Smooth muscle cell (in vitro differentiated cells): ENCODE results near the gene PRXL2B. TPM values are rescaled to one million over a fixed set of nuclear protein-coding genes. Genes with fewer than 3 reads are reported as not detected.

ENCODE experiments used
- DNase-seq: peaks from one replicate; lab custom pipeline; 2025; ENCODE audit not compliant: unreplicated experiment; lab: John Stamatoyannopoulos, UW
- H2AFZ ChIP-seq: fragments of 200-600 bp; sonication (generic); 2 replicates; pipeline ENCODE4 v1.6.0; 2016; ENCODE audit warnings: antibody characterized with exemption, low read depth, mild to moderate bottlenecking
- H3F3A ChIP-seq: fragments of 200-600 bp; sonication (generic); 2 replicates; pipeline ENCODE4 v1.6.0; 2017; ENCODE audit warnings: antibody characterized with exemption, low read depth
- H3K27ac ChIP-seq: fragments of 200-600 bp; sonication (generic); 2 replicates; pipeline ENCODE4 v1.5.1; 2016; ENCODE audit warnings: low read depth, mild to moderate bottlenecking
- H3K27me3 ChIP-seq: fragments of 200-600 bp; sonication (generic); 2 replicates; pipeline ENCODE4 v1.6.1; 2016; ENCODE audit warnings: low read depth, mild to moderate bottlenecking
- H3K36me3 ChIP-seq: fragments of 200-600 bp; sonication (generic); 2 replicates; pipeline ENCODE4 v1.5.1; 2016; ENCODE audit warnings: low read depth
- H3K4me1 ChIP-seq: fragments of 200-600 bp; sonication (generic); 2 replicates; pipeline ENCODE4 v1.5.1; 2016; ENCODE audit warnings: low read depth
- H3K4me2 ChIP-seq: fragments of 200-600 bp; sonication (generic); 2 replicates; pipeline ENCODE4 v1.6.0; 2016; ENCODE audit warnings: mild to moderate bottlenecking
- H3K4me3 ChIP-seq: fragments of 200-600 bp; sonication (generic); 2 replicates; pipeline ENCODE4 v1.5.1; 2016; ENCODE audit warnings: mild to moderate bottlenecking
- H3K79me2 ChIP-seq: fragments of 200-600 bp; sonication (generic); 2 replicates; pipeline ENCODE4 v1.6.0; 2016; ENCODE audit warnings: low read depth, mild to moderate bottlenecking
- H3K9ac ChIP-seq: fragments of 200-600 bp; sonication (generic); 2 replicates; pipeline ENCODE4 v1.6.0; 2016; ENCODE audit warnings: low read depth
- H3K9me3 ChIP-seq: fragments of 200-600 bp; sonication (generic); replicated peaks from 2 replicates; pipeline ENCODE4 v1.5.1; 2016; ENCODE audit warnings: low read depth
- H4K20me1 ChIP-seq: fragments of 200-600 bp; sonication (generic); 2 replicates; pipeline ENCODE4 v1.6.0; 2016; ENCODE audit warnings: low read depth
- WGBS: methylation state at CpG from one replicate; pipeline ENCODE4 v1.1.7; 2016; ENCODE audit warnings: low lambda C conversion rate; 5-methylcytosine and 5-hydroxymethylcytosine counted together
- polyA plus RNA-seq: library from polyadenylated mRNA; unstranded; fragments of >200 nt; fragmentation: Nextera tagmentation; extraction: Ambion mirVana; gene quantifications from 2 replicates; pipeline ENCODE4 v1.2.1, GENCODE V29; 2016
- total RNA-seq: library from RNA; depleted of rRNA; stranded (reverse); fragments of >200 nt; gene quantifications from 2 replicates; pipeline ENCODE4 v1.2.3, GENCODE V29; 2014
- TF ChIP-seq, protein P1 (sequence below): fragments of 200-600 bp; sonication (generic); IDR thresholded peaks from 2 replicates; pipeline ENCODE4 v1.5.1; 2017; ENCODE audit warnings: borderline replicate concordance, mild to moderate bottlenecking, antibody characterized with exemption; ENCODE audit not compliant: insufficient read depth, poor library complexity, severe bottlenecking

PRXL2B gene
- total and polyA plus RNA-seq, 2 experiments from 2014 or later, result 18.4 to 27.4 TPM

DNA sequence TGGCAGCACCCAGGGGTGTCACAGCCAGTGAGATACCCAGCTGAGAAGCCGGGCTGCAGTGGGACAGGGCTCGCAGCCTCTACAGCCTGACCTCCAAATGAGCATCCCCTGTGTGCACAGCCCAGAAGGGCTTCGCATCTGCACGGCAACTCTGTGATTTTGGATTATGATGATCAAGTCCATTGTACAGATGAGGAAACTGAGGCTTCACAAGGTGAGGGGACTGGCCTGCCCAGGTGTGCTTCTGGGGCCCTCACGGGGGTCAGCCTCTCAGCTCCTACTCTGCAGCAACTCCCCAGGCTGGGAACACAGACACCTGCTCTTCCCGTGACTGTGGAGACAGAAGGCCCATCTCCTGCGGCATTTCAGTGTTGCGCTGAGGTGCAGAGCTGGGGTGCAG, 47.7 kb upstream of the PRXL2B start:
- H3K27ac ChIP-seq, result no peak overlapping the region
- 95% methylated on average over 8 of the region's 8 CpGs for WGBS
- TF ChIP-seq, protein P1, sequence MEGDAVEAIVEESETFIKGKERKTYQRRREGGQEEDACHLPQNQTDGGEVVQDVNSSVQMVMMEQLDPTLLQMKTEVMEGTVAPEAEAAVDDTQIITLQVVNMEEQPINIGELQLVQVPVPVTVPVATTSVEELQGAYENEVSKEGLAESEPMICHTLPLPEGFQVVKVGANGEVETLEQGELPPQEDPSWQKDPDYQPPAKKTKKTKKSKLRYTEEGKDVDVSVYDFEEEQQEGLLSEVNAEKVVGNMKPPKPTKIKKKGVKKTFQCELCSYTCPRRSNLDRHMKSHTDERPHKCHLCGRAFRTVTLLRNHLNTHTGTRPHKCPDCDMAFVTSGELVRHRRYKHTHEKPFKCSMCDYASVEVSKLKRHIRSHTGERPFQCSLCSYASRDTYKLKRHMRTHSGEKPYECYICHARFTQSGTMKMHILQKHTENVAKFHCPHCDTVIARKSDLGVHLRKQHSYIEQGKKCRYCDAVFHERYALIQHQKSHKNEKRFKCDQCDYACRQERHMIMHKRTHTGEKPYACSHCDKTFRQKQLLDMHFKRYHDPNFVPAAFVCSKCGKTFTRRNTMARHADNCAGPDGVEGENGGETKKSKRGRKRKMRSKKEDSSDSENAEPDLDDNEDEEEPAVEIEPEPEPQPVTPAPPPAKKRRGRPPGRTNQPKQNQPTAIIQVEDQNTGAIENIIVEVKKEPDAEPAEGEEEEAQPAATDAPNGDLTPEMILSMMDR, result no peak
- no peaks in the 10 kb centered on the region for H3K36me3 ChIP-seq
- no peaks in the 10 kb centered on the region for H3K9me3 ChIP-seq
- H4K20me1 ChIP-seq, result no peaks in the 10 kb centered on the region
- DNase-seq, result no peak
- no peaks in the 10 kb centered on the region for H3F3A ChIP-seq
- no peak overlapping the region for H3K4me3 ChIP-seq
- peaks cover 3% of the 10 kb centered on the region for H3K27me3 ChIP-seq
- no peaks in the 10 kb centered on the region for H3K79me2 ChIP-seq
- H3K9ac ChIP-seq, result no peak overlapping the region
- peaks cover 39% of the 10 kb centered on the region for H3K4me1 ChIP-seq
- no peak overlapping the region for H3K4me2 ChIP-seq
- no peak overlapping the region for H2AFZ ChIP-seq

DNA sequence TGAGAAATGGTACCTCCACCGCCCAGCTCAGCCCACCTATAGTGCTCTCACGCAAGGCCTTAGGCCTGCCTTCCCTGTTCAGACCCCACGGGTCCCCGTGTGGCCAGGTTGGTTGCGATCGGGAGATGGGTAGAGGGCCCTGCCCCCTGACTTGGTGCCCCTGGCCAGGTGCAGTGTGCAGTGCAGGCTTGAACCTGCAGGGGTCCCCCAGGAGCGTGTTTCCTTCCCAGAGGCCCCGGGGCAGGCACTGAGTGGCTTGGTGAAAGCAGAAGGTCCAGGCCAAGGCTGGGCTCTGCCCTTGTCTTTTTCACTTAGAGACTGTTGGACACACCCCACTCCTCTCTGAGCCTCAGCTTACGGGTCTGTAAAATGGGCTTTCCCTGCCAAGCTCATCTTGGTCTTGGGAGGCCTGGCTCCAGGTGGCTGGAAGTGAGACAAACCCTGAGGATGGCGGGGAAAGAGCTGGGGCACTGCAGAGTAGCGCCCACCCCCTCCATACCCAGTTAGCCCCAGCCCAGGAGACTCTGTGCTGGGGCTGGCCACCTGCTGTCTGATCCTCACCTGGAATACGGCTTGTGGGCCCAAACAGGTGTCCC, 47.2 kb upstream of the PRXL2B start:
- Histone ChIP-seq H3K9me3 (no peaks in the 10 kb centered on the region), H2AFZ (no peak overlapping the region), H3K4me1 (peaks cover 41% of the 10 kb centered on the region), H3F3A (no peaks in the 10 kb centered on the region), H4K20me1 (no peaks in the 10 kb centered on the region), H3K36me3 (no peaks in the 10 kb centered on the region), H3K4me3 (no peak overlapping the region), H3K4me2 (no peak overlapping the region), H3K9ac (no peak overlapping the region), H3K27me3 (peaks cover 3% of the 10 kb centered on the region), H3K79me2 (no peaks in the 10 kb centered on the region), H3K27ac (no peak overlapping the region)
- TF ChIP-seq, protein P1, result peak; percentile 20
- no peak for DNase-seq
- 65% methylated on average over 12 of the region's 12 CpGs for WGBS

DNA sequence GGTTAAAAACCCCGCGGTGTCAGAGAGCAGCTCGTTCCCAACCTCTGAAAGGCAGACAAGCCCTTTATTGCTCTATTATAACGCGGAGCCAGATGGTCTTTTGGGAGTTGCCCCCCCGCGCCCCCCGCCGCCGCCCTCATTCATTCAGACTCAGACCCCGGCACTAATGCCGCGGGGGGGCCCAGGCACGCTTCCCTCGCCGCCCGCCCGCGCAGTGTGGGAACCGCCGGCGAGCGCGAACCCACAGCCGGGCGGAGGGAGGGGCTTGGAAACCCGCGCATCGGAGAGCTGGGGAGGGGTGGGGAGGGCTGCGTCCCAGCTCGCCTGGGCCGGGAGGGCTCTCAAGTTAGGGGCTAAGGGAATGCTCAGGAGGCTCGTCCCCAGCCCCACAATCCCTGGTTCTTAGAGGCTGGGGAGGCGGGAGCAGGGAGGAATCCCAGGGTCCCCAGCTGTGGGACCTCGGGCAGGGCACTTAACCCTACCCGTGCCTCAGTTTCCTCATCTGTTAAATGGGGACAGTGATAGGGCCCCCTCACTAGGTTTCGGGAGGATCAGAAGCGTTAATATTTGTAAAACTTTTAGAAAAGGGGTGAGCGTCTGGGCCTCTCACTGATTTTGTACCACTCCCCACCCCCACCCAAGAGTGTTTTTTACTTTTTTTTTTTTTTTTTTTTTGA, 45.6 kb upstream of the PRXL2B start:
- H3K27ac ChIP-seq, result no peak overlapping the region
- DNase-seq, result no peak
- H2AFZ ChIP-seq, result no peak overlapping the region
- no peaks in the 10 kb centered on the region for H3K9me3 ChIP-seq
- H3K36me3 ChIP-seq, result no peaks in the 10 kb centered on the region
- H4K20me1 ChIP-seq, result no peaks in the 10 kb centered on the region
- H3K79me2 ChIP-seq, result no peaks in the 10 kb centered on the region
- WGBS, result 30% methylated on average over 16 of the region's 39 CpGs
- H3K9ac ChIP-seq, result no peak overlapping the region
- peak overlapping the region; percentile 8 for H3K4me3 ChIP-seq
- H3K27me3 ChIP-seq, result peaks cover 3% of the 10 kb centered on the region
- H3K4me2 ChIP-seq, result peak overlapping the region; percentile 78
- no peaks in the 10 kb centered on the region for H3F3A ChIP-seq
- TF ChIP-seq, protein P1, result no peak
- peaks cover 42% of the 10 kb centered on the region for H3K4me1 ChIP-seq
